HEK293 (cell line): ENCODE results near the gene DDX42.

ENCODE experiments used
- CTCF ChIP-seq: fragments of 450-650 bp; formaldehyde crosslinking; IDR thresholded peaks from 2 replicates; pipeline ENCODE4 v1.5.1; 2016; ENCODE audit warnings: missing biosample characterization, missing genetic modification characterization
- GLI4 ChIP-seq: fragments of 450-650 bp; formaldehyde crosslinking; IDR thresholded peaks from 2 replicates; pipeline ENCODE4 v1.5.1; 2016; ENCODE audit warnings: missing biosample characterization, missing genetic modification characterization
- HOXD13 ChIP-seq: sonication (generic); formaldehyde crosslinking; IDR thresholded peaks from 2 replicates; pipeline ENCODE4 v1.8.0; 2022; ENCODE audit warnings: missing genetic modification reagents, borderline replicate concordance
- KLF9 ChIP-seq: fragments of 450-650 bp; formaldehyde crosslinking; IDR thresholded peaks from 2 replicates; pipeline ENCODE4 v1.5.1; 2016; ENCODE audit warnings: missing biosample characterization, missing genetic modification characterization, low read depth
- PATZ1 ChIP-seq: fragments of 450-650 bp; formaldehyde crosslinking; IDR thresholded peaks from 2 replicates; pipeline ENCODE4 v1.5.1; 2016; ENCODE audit warnings: missing biosample characterization, missing genetic modification characterization
- SCRT1 ChIP-seq: fragments of 450-650 bp; formaldehyde crosslinking; IDR thresholded peaks from 2 replicates; pipeline ENCODE4 v1.5.1; 2016; ENCODE audit warnings: missing biosample characterization, missing genetic modification characterization, borderline replicate concordance
- TRIM28 ChIP-seq: IDR thresholded peaks from 2 replicates; pipeline ENCODE4 v1.6.1; 2011; ENCODE audit warnings: low read length, control low read depth, borderline replicate concordance
- ZBTB20 ChIP-seq: fragments of 450-650 bp; formaldehyde crosslinking; IDR thresholded peaks from 2 replicates; pipeline ENCODE4 v1.5.1; 2016; ENCODE audit warnings: missing biosample characterization, missing genetic modification characterization
- ZBTB8A ChIP-seq: fragments of 450-650 bp; formaldehyde crosslinking; IDR thresholded peaks from 2 replicates; pipeline ENCODE4 v1.5.1; 2016; ENCODE audit warnings: missing biosample characterization, missing genetic modification characterization
- ZFHX2 ChIP-seq: fragments of 450-650 bp; formaldehyde crosslinking; conservative IDR thresholded peaks from 2 replicates; pipeline ENCODE4 v1.5.1; 2016; ENCODE audit warnings: missing biosample characterization, missing genetic modification characterization
- ZFP37 ChIP-seq: fragments of 450-650 bp; formaldehyde crosslinking; IDR thresholded peaks from 2 replicates; pipeline ENCODE4 v1.5.1; 2016; ENCODE audit warnings: missing biosample characterization, missing genetic modification characterization
- ZFP41 ChIP-seq: fragments of 450-650 bp; formaldehyde crosslinking; IDR thresholded peaks from 2 replicates; pipeline ENCODE4 v1.5.1; 2016; ENCODE audit warnings: missing biosample characterization, missing genetic modification characterization, borderline replicate concordance
- ZNF157 ChIP-seq: fragments of 450-650 bp; formaldehyde crosslinking; IDR thresholded peaks from 2 replicates; pipeline ENCODE4 v1.5.1; 2016; ENCODE audit warnings: missing biosample characterization, missing genetic modification characterization
- ZNF16 ChIP-seq: fragments of 450-650 bp; formaldehyde crosslinking; IDR thresholded peaks from 2 replicates; pipeline ENCODE4 v1.5.1; 2016; ENCODE audit warnings: low read depth, missing biosample characterization, missing genetic modification characterization
- ZNF311 ChIP-seq: fragments of 450-650 bp; formaldehyde crosslinking; IDR thresholded peaks from 2 replicates; pipeline ENCODE4 v1.5.1; 2017; ENCODE audit warnings: missing biosample characterization, missing genetic modification characterization, borderline replicate concordance
- ZNF366 ChIP-seq: fragments of 450-650 bp; formaldehyde crosslinking; conservative IDR thresholded peaks from 2 replicates; pipeline ENCODE4 v1.5.1; 2016; ENCODE audit warnings: missing biosample characterization, missing genetic modification characterization
- ZNF423 ChIP-seq: fragments of 450-650 bp; formaldehyde crosslinking; IDR thresholded peaks from 2 replicates; pipeline ENCODE4 v1.5.1; 2016; ENCODE audit warnings: missing biosample characterization, missing genetic modification characterization
- ZNF433 ChIP-seq: fragments of 450-650 bp; formaldehyde crosslinking; IDR thresholded peaks from 2 replicates; pipeline ENCODE4 v1.5.1; 2016; ENCODE audit warnings: missing biosample characterization, missing genetic modification characterization, low read depth
- ZNF501 ChIP-seq: fragments of 450-650 bp; formaldehyde crosslinking; IDR thresholded peaks from 2 replicates; pipeline ENCODE4 v1.5.1; 2016; ENCODE audit warnings: missing biosample characterization, missing genetic modification characterization
- ZNF529 ChIP-seq: fragments of 450-650 bp; formaldehyde crosslinking; IDR thresholded peaks from 2 replicates; pipeline ENCODE4 v1.5.1; 2017; ENCODE audit warnings: missing genetic modification characterization, missing biosample characterization; ENCODE audit not compliant: insufficient replicate concordance
- ZNF530 ChIP-seq: fragments of 450-650 bp; formaldehyde crosslinking; IDR thresholded peaks from 2 replicates; pipeline ENCODE4 v1.5.1; 2016; ENCODE audit warnings: low read depth, missing biosample characterization, missing genetic modification characterization
- ZNF623 ChIP-seq: fragments of 450-650 bp; formaldehyde crosslinking; IDR thresholded peaks from 2 replicates; pipeline ENCODE4 v1.5.1; 2016; ENCODE audit warnings: missing biosample characterization, missing genetic modification characterization
- ZNF76 ChIP-seq: fragments of 450-650 bp; formaldehyde crosslinking; IDR thresholded peaks from 2 replicates; pipeline ENCODE4; 2016; ENCODE audit warnings: low read depth, missing biosample characterization, missing genetic modification characterization, borderline replicate concordance
- ZNF792 ChIP-seq: fragments of 450-650 bp; formaldehyde crosslinking; IDR thresholded peaks from 2 replicates; pipeline ENCODE4 v1.5.1; 2016; ENCODE audit warnings: missing biosample characterization, missing genetic modification characterization
- TF ChIP-seq, protein P1 (sequence below): fragments of 450-650 bp; formaldehyde crosslinking; IDR thresholded peaks from 2 replicates; pipeline ENCODE4 v1.5.1; 2016; ENCODE audit warnings: missing biosample characterization, missing genetic modification characterization
- TF ChIP-seq, protein P2 (sequence below): fragments of 450-650 bp; formaldehyde crosslinking; IDR thresholded peaks from 2 replicates; pipeline ENCODE4; 2016; ENCODE audit warnings: missing biosample characterization, missing genetic modification characterization
- TF ChIP-seq, protein P3 (sequence below): fragments of 450-650 bp; formaldehyde crosslinking; IDR thresholded peaks from 2 replicates; pipeline ENCODE4 v1.5.1; 2016; ENCODE audit warnings: missing biosample characterization, missing genetic modification characterization
- TF ChIP-seq, protein P4 (sequence below): fragments of 450-650 bp; formaldehyde crosslinking; optimal IDR thresholded peaks from 2 replicates; pipeline ENCODE3; 2016; ENCODE audit warnings: missing biosample characterization, mild to moderate bottlenecking, missing genetic modification characterization

DDX42 gene

DNA sequence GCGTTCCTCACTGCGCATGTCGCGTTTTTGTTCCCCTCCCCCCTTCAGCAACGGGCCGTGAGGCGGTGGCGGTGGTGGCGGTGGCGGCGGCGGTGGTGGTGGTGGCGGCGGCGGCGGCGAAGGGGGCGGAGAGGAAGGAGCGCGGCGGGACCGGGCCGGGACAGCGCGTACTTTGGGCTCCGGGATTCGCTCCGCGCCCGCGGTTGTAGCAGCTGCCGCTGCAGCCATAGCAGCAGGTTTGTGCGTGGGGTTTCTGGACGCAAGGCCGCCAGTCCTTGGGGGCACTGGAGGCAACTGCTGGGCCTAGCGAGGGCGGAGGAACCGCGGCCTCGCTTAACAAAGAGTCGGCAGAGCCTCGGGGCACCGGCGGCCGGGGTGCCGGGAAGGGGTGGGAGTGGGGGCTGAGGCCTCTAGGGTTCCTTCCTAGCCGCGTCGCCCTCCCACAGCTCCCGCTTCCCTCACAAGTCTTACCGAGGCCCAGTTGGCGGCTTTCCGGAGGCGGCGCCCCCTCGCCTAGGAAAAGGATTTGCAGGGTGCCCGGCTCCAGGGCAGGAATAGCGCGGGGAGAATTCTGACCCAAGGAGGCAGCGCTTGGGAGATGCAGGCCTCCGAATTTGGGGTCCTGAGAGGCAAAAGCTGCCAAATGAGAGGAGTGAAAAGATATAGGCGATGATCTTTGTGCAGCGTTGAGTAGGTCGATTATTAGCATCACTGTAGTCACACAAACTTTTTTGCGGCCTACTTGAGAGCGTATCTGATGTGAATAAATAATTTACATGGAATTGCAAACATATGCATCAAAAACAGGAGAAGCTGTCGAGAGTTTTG lies at the start of gene DDX42 (continued):
- TF ChIP-seq, protein P1, sequence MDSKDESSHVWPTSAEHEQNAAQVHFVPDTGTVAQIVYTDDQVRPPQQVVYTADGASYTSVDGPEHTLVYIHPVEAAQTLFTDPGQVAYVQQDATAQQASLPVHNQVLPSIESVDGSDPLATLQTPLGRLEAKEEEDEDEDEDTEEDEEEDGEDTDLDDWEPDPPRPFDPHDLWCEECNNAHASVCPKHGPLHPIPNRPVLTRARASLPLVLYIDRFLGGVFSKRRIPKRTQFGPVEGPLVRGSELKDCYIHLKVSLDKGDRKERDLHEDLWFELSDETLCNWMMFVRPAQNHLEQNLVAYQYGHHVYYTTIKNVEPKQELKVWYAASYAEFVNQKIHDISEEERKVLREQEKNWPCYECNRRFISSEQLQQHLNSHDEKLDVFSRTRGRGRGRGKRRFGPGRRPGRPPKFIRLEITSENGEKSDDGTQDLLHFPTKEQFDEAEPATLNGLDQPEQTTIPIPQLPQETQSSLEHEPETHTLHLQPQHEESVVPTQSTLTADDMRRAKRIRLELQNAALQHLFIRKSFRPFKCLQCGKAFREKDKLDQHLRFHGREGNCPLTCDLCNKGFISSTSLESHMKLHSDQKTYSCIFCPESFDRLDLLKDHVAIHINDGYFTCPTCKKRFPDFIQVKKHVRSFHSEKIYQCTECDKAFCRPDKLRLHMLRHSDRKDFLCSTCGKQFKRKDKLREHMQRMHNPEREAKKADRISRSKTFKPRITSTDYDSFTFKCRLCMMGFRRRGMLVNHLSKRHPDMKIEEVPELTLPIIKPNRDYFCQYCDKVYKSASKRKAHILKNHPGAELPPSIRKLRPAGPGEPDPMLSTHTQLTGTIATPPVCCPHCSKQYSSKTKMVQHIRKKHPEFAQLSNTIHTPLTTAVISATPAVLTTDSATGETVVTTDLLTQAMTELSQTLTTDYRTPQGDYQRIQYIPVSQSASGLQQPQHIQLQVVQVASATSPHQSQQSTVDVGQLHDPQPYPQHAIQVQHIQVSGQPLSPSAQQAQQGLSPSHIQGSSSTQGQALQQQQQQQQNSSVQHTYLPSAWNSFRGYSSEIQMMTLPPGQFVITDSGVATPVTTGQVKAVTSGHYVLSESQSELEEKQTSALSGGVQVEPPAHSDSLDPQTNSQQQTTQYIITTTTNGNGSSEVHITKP (tag by site-specific recombination): no peak
- TF ChIP-seq ZNF529 (no peak), ZFP37 (tag by site-specific recombination) (0 out of 2 replicates have a peak, but pooled peaks have one; percentile 20), TRIM28 (no peak), ZFHX2 (tag by site-specific recombination) (peak; percentile 77), ZNF792 (no peak), CTCF (tag by site-specific recombination) (peak; percentile 66), ZNF423 (no peak), ZNF501 (0 out of 2 replicates have a peak, but pooled peaks have one; percentile 16), ZNF76 (tag by site-specific recombination) (no peak), ZNF16 (tag by site-specific recombination) (no peak), ZNF530 (no peak), ZNF311 (tag by site-specific recombination) (no peak), ZBTB8A (tag by site-specific recombination) (no peak), ZBTB20 (tag by site-specific recombination) (peak; percentile 13; the same call in 1 of the 2 replicates), KLF9 (tag by site-specific recombination) (no peak), GLI4 (tag by site-specific recombination) (no peak), HOXD13 (CRISPR knock-in tag) (no peak), ZNF433 (tag by site-specific recombination) (no peak), ZNF623 (no peak), ZNF366 (tag by site-specific recombination) (no peak), ZNF157 (tag by site-specific recombination) (no peak), PATZ1 (peak; percentile 56), SCRT1 (tag by site-specific recombination) (no peak), ZFP41 (tag by site-specific recombination) (no peak)
- TF ChIP-seq, protein P2, sequence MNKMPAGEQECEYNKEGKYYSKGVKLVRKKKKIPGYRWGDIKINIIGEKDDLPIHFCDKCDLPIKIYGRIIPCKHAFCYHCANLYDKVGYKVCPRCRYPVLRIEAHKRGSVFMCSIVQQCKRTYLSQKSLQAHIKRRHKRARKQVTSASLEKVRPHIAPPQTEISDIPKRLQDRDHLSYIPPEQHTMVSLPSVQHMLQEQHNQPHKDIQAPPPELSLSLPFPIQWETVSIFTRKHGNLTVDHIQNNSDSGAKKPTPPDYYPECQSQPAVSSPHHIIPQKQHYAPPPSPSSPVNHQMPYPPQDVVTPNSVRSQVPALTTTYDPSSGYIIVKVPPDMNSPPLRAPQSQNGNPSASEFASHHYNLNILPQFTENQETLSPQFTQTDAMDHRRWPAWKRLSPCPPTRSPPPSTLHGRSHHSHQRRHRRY: no peak
- TF ChIP-seq, protein P3, sequence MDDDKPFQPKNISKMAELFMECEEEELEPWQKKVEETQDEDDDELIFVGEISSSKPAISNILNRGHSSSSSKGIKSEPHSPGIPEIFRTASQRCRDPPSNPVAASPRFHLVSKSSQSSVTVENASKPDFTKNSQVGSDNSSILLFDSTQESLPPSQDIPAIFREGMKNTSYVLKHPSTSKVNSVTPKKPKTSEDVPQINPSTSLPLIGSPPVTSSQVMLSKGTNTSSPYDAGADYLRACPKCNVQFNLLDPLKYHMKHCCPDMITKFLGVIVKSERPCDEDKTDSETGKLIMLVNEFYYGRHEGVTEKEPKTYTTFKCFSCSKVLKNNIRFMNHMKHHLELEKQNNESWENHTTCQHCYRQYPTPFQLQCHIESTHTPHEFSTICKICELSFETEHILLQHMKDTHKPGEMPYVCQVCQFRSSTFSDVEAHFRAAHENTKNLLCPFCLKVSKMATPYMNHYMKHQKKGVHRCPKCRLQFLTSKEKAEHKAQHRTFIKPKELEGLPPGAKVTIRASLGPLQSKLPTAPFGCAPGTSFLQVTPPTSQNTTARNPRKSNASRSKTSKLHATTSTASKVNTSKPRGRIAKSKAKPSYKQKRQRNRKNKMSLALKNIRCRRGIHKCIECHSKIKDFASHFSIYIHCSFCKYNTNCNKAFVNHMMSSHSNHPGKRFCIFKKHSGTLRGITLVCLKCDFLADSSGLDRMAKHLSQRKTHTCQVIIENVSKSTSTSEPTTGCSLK (tag by site-specific recombination): no peak
- TF ChIP-seq, protein P4, sequence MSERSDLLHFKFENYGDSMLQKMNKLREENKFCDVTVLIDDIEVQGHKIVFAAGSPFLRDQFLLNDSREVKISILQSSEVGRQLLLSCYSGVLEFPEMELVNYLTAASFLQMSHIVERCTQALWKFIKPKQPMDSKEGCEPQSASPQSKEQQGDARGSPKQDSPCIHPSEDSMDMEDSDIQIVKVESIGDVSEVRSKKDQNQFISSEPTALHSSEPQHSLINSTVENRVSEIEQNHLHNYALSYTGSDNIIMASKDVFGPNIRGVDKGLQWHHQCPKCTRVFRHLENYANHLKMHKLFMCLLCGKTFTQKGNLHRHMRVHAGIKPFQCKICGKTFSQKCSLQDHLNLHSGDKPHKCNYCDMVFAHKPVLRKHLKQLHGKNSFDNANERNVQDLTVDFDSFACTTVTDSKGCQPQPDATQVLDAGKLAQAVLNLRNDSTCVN (tag by site-specific recombination): peak; percentile 15
